Mucosa of stomach (tissue), 1 donor: ENCODE measurements around the gene FAM110A.

Experiments used
- H3K27me3 ChIP-seq: one replicate; pipeline ENCODE4 v1.7.0; 2013; ENCODE audit warnings: mild to moderate bottlenecking, low read length; ENCODE audit not compliant: control insufficient read depth, insufficient read depth
- H3K36me3 ChIP-seq: one replicate; pipeline ENCODE4 v1.7.0; 2013; ENCODE audit warnings: low read length; ENCODE audit not compliant: control insufficient read depth, insufficient read depth
- H3K4me1 ChIP-seq: one replicate; pipeline ENCODE4 v1.7.0; 2013; ENCODE audit warnings: mild to moderate bottlenecking, low read length; ENCODE audit not compliant: control insufficient read depth, insufficient read depth
- H3K4me3 ChIP-seq: one replicate; pipeline ENCODE4 v1.7.0; 2013; ENCODE audit warnings: low read length
- H3K9ac ChIP-seq: one replicate; pipeline ENCODE4 v1.7.0; 2013; ENCODE audit warnings: mild to moderate bottlenecking, low read length, moderate library complexity
- H3K9me3 ChIP-seq: one replicate; pipeline ENCODE4 v1.7.0; 2013; ENCODE audit warnings: mild to moderate bottlenecking, low read length, moderate library complexity; ENCODE audit not compliant: control insufficient read depth
- donor health status: Pancreatic carcinoma.

Gene FAM110A

GRCh38 chr20:870758-871157 is 37.2 kb downstream of the FAM110A start:
- Histone ChIP-seq H3K27me3 (peaks cover 5% of the 10 kb centered on the region), H3K36me3 (no peaks in the 10 kb centered on the region)

DNA sequence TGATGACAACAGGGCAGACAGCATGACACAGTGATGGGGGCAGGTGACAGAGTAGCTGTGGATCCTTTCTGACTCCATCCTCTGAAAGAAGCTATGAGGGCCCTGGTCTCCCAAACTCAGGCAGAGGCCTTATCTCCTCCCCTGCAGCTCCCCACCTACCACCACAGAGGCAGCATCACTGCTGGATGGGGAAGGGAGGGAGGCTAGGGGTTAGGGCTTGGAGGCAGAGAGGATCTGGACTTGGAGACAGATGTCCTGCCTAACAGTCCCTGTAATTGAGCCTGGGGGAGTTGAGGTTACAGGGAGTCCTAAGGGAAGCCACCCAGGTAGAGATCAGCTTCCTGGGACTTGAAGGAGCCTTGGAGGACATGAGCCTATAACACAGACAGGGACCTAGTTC is 37.9 kb downstream of the FAM110A start:
- Histone ChIP-seq H3K9ac (no peak overlapping the region), H3K9me3 (no peaks in the 10 kb centered on the region), H3K27me3 (peaks cover 5% of the 10 kb centered on the region)

More at GRCh38 chr20:870758-871157, 37.2 kb downstream of the FAM110A start:
- Histone ChIP-seq H3K4me3 (no peak overlapping the region), H3K9ac (no peak overlapping the region), H3K4me1 (peaks cover 8% of the 10 kb centered on the region), H3K9me3 (no peaks in the 10 kb centered on the region)

DNA sequence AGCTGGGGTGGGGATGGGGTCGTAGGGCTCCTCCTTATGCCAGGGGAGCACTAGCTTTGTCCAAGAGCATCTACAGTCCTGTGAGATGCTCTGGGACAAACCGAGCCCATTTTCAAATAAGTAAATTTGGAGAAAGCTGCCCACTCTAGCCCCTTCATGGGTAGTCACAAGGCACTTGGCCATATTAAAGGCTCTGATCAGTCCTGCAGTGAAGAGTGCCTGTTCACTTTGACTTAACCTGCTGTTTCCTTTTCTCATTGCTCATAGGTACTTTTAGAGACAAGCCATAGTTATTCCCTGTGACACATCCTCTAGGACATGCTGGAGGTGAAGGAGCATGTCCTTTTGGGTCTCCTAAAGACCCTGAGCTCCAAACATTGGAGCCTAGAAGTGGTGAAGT is 38.4 kb downstream of the FAM110A start:
- Histone ChIP-seq H3K9ac (no peak overlapping the region), H3K9me3 (no peaks in the 10 kb centered on the region), H3K4me1 (peaks cover 8% of the 10 kb centered on the region), H3K27me3 (peaks cover 5% of the 10 kb centered on the region), H3K4me3 (no peak overlapping the region), H3K36me3 (no peaks in the 10 kb centered on the region)

More for the DNA sequence above, 37.9 kb downstream of the FAM110A start:
- Histone ChIP-seq H3K4me1 (peaks cover 8% of the 10 kb centered on the region), H3K36me3 (no peaks in the 10 kb centered on the region), H3K4me3 (no peak overlapping the region)

GRCh38 chr20:872855-873520 is 39.5 kb downstream of the FAM110A start:
- Histone ChIP-seq H3K4me3 (no peak overlapping the region), H3K27me3 (peaks cover 5% of the 10 kb centered on the region)

GRCh38 chr20:873875-874607 is 40.5 kb downstream of the FAM110A start:
- H3K4me1 ChIP-seq: peaks cover 8% of the 10 kb centered on the region
- no peaks in the 10 kb centered on the region for H3K36me3 ChIP-seq
- peaks cover 5% of the 10 kb centered on the region for H3K27me3 ChIP-seq
- no peak overlapping the region for H3K9ac ChIP-seq
- H3K9me3 ChIP-seq: no peaks in the 10 kb centered on the region
- no peak overlapping the region for H3K4me3 ChIP-seq

More at GRCh38 chr20:872855-873520, 39.5 kb downstream of the FAM110A start:
- Histone ChIP-seq H3K36me3 (no peaks in the 10 kb centered on the region), H3K9me3 (no peaks in the 10 kb centered on the region), H3K9ac (no peak overlapping the region), H3K4me1 (peaks cover 8% of the 10 kb centered on the region)

- Histone ChIP-seq H3K9ac (no peak overlapping the region), H3K4me1 (peaks cover 8% of the 10 kb centered on the region), H3K9me3 (no peaks in the 10 kb centered on the region), H3K36me3 (no peaks in the 10 kb centered on the region), H3K27me3 (peaks cover 5% of the 10 kb centered on the region), H3K4me3 (no peak overlapping the region)
Measured at GRCh38 chr20:875115-875514, 41.6 kb downstream of the FAM110A start.

- H3K9ac ChIP-seq: no peak overlapping the region
- H3K4me1 ChIP-seq: peaks cover 8% of the 10 kb centered on the region
Measured at GRCh38 chr20:877814-878213, 44.3 kb downstream of the FAM110A start.

DNA sequence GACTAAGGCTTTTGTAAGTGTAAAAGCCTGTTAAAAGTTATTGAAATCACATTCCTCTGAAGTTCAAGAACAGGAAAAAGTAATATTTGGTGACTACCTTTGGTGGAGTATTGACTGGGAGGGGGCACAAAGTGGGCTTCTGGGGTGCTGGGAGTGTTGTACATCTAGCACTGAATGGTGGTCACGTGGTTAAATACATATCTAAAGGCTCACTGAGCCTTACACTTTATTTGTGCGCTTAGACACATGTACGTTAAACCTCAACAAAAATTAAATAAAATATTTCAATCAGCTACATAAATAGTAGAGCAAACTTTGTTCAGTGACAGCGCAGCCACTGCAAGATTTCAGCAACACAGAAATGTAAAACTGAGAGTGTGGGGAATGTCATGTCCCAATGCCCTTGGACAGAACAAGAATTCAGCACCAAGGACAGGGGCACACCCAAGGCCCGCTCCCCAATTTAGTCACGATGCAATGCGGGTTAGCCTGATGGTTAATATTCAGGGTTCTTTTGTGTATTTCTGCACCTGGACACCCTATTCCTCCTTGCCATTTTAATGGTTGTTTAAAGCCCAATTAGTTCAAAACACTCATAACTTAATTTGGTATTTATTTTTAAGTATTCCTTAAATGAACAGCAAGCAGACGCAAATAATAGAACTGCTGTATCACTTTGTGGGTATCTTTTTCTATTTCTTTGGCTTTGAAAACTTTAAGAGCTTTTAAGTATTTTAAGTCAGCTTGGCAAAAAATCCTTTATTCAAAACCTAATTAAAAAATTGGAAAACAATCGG is 45.2 kb downstream of the FAM110A start:
- Histone ChIP-seq H3K9me3 (no peaks in the 10 kb centered on the region), H3K4me1 (peaks cover 8% of the 10 kb centered on the region), H3K36me3 (no peaks in the 10 kb centered on the region), H3K9ac (no peak overlapping the region), H3K4me3 (no peak overlapping the region), H3K27me3 (peaks cover 5% of the 10 kb centered on the region)

More at GRCh38 chr20:877814-878213, 44.3 kb downstream of the FAM110A start:
- H3K27me3 ChIP-seq: peaks cover 5% of the 10 kb centered on the region
- H3K9me3 ChIP-seq: no peaks in the 10 kb centered on the region
- no peak overlapping the region for H3K4me3 ChIP-seq
- no peaks in the 10 kb centered on the region for H3K36me3 ChIP-seq

- peaks cover 4% of the 10 kb centered on the region for H3K27me3 ChIP-seq
- H3K36me3 ChIP-seq: no peaks in the 10 kb centered on the region
- H3K9ac ChIP-seq: no peak overlapping the region
- peaks cover 1% of the 10 kb centered on the region for H3K4me1 ChIP-seq
- no peaks in the 10 kb centered on the region for H3K9me3 ChIP-seq
- no peak overlapping the region for H3K4me3 ChIP-seq
Measured at GRCh38 chr20:879626-880025, 46.1 kb downstream of the FAM110A start.

DNA sequence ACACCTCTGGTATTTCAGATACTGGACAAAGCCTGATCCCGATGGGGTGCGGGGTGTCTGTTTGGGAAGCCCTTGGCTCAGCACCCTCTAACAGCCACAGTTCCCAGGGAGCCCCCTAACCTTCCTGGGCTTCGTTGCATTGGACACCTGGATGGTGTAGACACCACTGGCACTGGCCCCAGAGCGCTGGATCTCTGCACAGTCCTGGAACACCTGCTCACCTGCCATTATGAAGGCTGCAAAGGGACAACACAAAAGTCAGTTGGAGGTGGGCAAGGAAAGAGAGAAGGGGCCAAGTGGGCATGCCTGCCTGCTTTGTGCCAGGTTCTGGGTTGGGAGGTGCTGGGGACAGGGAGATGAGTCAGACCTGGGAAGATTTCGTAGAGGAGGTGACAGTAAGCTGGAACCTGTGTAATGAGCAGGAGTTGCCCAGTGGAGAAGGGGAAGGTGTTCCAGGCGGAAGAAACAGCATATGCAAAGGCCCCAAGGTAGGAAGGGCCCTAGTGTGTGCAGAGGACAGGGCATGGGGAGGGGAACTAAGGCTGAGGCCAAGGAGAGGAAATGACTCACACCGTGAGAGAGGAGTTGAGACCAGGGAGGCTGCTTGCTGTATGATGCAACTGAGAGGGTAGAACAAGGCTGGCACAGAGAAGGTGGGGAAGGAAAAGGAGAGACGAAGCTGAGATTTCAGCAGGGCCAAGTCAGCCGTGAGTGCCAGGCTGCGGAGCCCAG is 47.7 kb downstream of the FAM110A start:
- peaks cover 9% of the 10 kb centered on the region for H3K27me3 ChIP-seq

DNA sequence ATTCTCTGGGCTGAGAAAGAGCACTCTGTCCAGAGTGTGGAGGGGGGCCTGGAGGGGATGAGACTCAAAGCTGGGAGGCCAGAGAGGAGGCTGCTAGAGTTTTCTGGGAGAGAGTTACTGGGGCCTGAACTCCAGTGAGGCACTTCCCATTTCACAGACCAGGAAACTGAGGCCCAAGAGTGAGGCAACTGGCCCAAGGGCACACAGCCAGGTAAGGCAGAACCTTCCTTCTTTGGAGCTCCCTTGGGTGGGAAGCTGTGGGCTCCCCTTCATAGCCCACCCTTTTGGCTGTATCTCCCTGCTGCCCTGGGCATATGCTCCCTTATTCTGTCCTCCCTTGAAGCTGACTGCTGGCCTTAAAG is 48.2 kb downstream of the FAM110A start:
- Histone ChIP-seq H3K9ac (no peak overlapping the region), H3K36me3 (no peaks in the 10 kb centered on the region)

More for the DNA sequence above, 47.7 kb downstream of the FAM110A start:
- Histone ChIP-seq H3K36me3 (no peaks in the 10 kb centered on the region), H3K4me1 (peaks cover 4% of the 10 kb centered on the region), H3K9ac (no peak overlapping the region), H3K9me3 (no peaks in the 10 kb centered on the region), H3K4me3 (no peak overlapping the region)

More for the DNA sequence above, 48.2 kb downstream of the FAM110A start:
- peaks cover 9% of the 10 kb centered on the region for H3K27me3 ChIP-seq
- H3K4me3 ChIP-seq: no peak overlapping the region
- H3K4me1 ChIP-seq: peaks cover 4% of the 10 kb centered on the region
- no peaks in the 10 kb centered on the region for H3K9me3 ChIP-seq
